H9 (cell line): ENCODE results near the gene PPP4R2. TPM values are rescaled to one million over a fixed set of nuclear protein-coding genes. Genes with fewer than 3 reads are reported as not detected.

Experiments used
- DNase-seq: peaks from one replicate; pipeline ENCODE4 v3.0.0-alpha.2; 2017
- H2AFZ ChIP-seq: one replicate; pipeline ENCODE4 v1.6.1; 2013; ENCODE audit warnings: mild to moderate bottlenecking, low read length, control low read depth, moderate library complexity
- H2AK5ac ChIP-seq: 2 replicates; pipeline ENCODE4 v1.6.1; 2013; ENCODE audit warnings: low read length, control low read depth, mixed read lengths; ENCODE audit not compliant: insufficient read length
- H2BK120ac ChIP-seq: one replicate; pipeline ENCODE4 v1.6.1; 2013; ENCODE audit warnings: low read depth, mild to moderate bottlenecking, low read length, control low read depth, inconsistent platforms; ENCODE audit not compliant: poor library complexity, severe bottlenecking
- H2BK12ac ChIP-seq: 2 replicates; pipeline ENCODE4 v1.6.1; 2013; ENCODE audit warnings: low read length, control low read depth, mixed read lengths, low read depth; ENCODE audit not compliant: insufficient read length
- H2BK15ac ChIP-seq: 2 replicates; pipeline ENCODE4 v1.6.1; 2013; ENCODE audit warnings: low read depth, low read length, control low read depth
- H2BK20ac ChIP-seq: one replicate; pipeline ENCODE4 v1.6.1; 2013; ENCODE audit warnings: low read depth, mild to moderate bottlenecking, low read length, control low read depth, inconsistent platforms; ENCODE audit not compliant: poor library complexity, severe bottlenecking
- H2BK5ac ChIP-seq: 2 replicates; pipeline ENCODE4 v1.6.1; 2013; ENCODE audit warnings: low read length, control low read depth, mixed read lengths; ENCODE audit not compliant: insufficient read length
- H3K14ac ChIP-seq: 2 replicates; pipeline ENCODE4 v1.6.1; 2013; ENCODE audit warnings: low read length, control low read depth; ENCODE audit not compliant: insufficient read depth
- H3K18ac ChIP-seq: 2 replicates; pipeline ENCODE4 v1.6.1; 2013; ENCODE audit warnings: low read depth, mild to moderate bottlenecking, mixed read lengths, low read length, control low read depth; ENCODE audit not compliant: insufficient read length
- H3K23ac ChIP-seq: 2 replicates; pipeline ENCODE4 v1.6.1; 2013; ENCODE audit warnings: low read length, control low read depth, mixed read lengths, low read depth; ENCODE audit not compliant: insufficient read length
- H3K23me2 ChIP-seq: 2 replicates; pipeline ENCODE4 v1.6.1; 2013; ENCODE audit warnings: low read depth, mild to moderate bottlenecking, mixed read lengths, low read length, control low read depth; ENCODE audit not compliant: insufficient read length, poor library complexity, severe bottlenecking
- H3K27ac ChIP-seq: 2 replicates; pipeline ENCODE4 v1.5.1; 2013; ENCODE audit warnings: low read length, control low read depth, mixed read lengths, low read depth; ENCODE audit not compliant: insufficient read length
- H3K27me3 ChIP-seq: 2 replicates; pipeline ENCODE4 v1.6.1; 2013; ENCODE audit warnings: low read length, control low read depth, inconsistent platforms; ENCODE audit not compliant: insufficient read depth
- H3K4ac ChIP-seq: 2 replicates; pipeline ENCODE4 v1.6.1; 2013; ENCODE audit warnings: low read depth, mild to moderate bottlenecking, control low read depth, inconsistent platforms, low read length, moderate library complexity
- H3K4me1 ChIP-seq: 2 replicates; pipeline ENCODE4 v1.6.1; 2013; ENCODE audit warnings: low read length, control low read depth, inconsistent platforms; ENCODE audit not compliant: insufficient read depth
- H3K4me2 ChIP-seq: 2 replicates; pipeline ENCODE4 v1.6.1; 2013; ENCODE audit warnings: low read length, control low read depth, mixed read lengths; ENCODE audit not compliant: insufficient read length, insufficient read depth
- H3K56ac ChIP-seq: 2 replicates; pipeline ENCODE4 v1.6.1; 2013; ENCODE audit warnings: low read depth, mild to moderate bottlenecking, mixed read lengths, low read length, control low read depth; ENCODE audit not compliant: insufficient read length
- H3K79me1 ChIP-seq: 2 replicates; pipeline ENCODE4 v1.6.1; 2013; ENCODE audit warnings: low read depth, mild to moderate bottlenecking, moderate library complexity, low read length, control low read depth, inconsistent platforms; ENCODE audit not compliant: insufficient read depth, poor library complexity, severe bottlenecking
- H3K79me2 ChIP-seq: 2 replicates; pipeline ENCODE4 v1.6.1; 2013; ENCODE audit warnings: low read length, control low read depth, inconsistent platforms; ENCODE audit not compliant: insufficient read depth
- H3K9ac ChIP-seq: 2 replicates; pipeline ENCODE4 v1.6.1; 2013; ENCODE audit warnings: low read length, control low read depth, mixed read lengths; ENCODE audit not compliant: insufficient read length; ENCODE audit errors: extremely low read depth
- H3K9me3 ChIP-seq: one replicate; pipeline ENCODE4 v1.6.1; 2013; ENCODE audit warnings: low read depth, low read length, inconsistent platforms; ENCODE audit not compliant: control insufficient read depth
- H3T11ph ChIP-seq: one replicate; pipeline ENCODE4 v1.6.1; 2013; ENCODE audit warnings: mild to moderate bottlenecking, low read length, control low read depth, inconsistent platforms
- H4K20me1 ChIP-seq: one replicate; pipeline ENCODE4 v1.6.1; 2013; ENCODE audit not compliant: control insufficient read depth, insufficient read length, insufficient read depth
- H4K5ac ChIP-seq: 2 replicates; pipeline ENCODE4 v1.6.1; 2013; ENCODE audit warnings: low read depth, mild to moderate bottlenecking, mixed read lengths, low read length, control low read depth; ENCODE audit not compliant: insufficient read length
- H4K8ac ChIP-seq: replicated peaks from 2 replicates; pipeline ENCODE4 v1.6.1; 2013; ENCODE audit warnings: low read length, control low read depth, mixed read lengths, low read depth; ENCODE audit not compliant: insufficient read length
- H4K91ac ChIP-seq: 2 replicates; pipeline ENCODE4 v1.6.1; 2013; ENCODE audit warnings: low read depth, mild to moderate bottlenecking, moderate library complexity, mixed read lengths, low read length, control low read depth; ENCODE audit not compliant: insufficient read length
- H3K27ac Mint-ChIP-seq, 3 experiments: 2 replicates in 2 of 3; 3 replicates in 1 of 3; pipeline ENCODE4 v1.8.0; 2020 to 2021; ENCODE audit warnings: mixed read lengths in 3 of 3, mild to moderate bottlenecking in 1 of 3, moderate library complexity in 1 of 3
- H3K27me3 Mint-ChIP-seq: 2 replicates; pipeline ENCODE4 v1.8.0; 2021; ENCODE audit warnings: low read depth, mild to moderate bottlenecking, moderate library complexity, mixed read lengths
- H3K36me3 Mint-ChIP-seq, 3 experiments: 2 replicates in 2 of 3; 3 replicates in 1 of 3; pipeline ENCODE4 v1.8.0; 2020 to 2021; ENCODE audit warnings: low read depth in 3 of 3, mixed read lengths in 3 of 3; ENCODE audit not compliant: insufficient read depth in 1 of 3
- H3K4me1 Mint-ChIP-seq, 2 experiments: 2 replicates each; pipeline ENCODE4 v1.8.0; 2020; ENCODE audit warnings: mixed read lengths in 2 of 2
- H3K4me3 Mint-ChIP-seq, 2 experiments: 2 replicates in 1 of 2; 3 replicates in 1 of 2; pipeline ENCODE4 v1.8.0; 2020 to 2021; ENCODE audit warnings: mild to moderate bottlenecking in 2 of 2, mixed read lengths in 2 of 2, moderate library complexity in 1 of 2
- H3K9me3 Mint-ChIP-seq, 2 experiments: 2 replicates in 1 of 2; 3 replicates in 1 of 2; pipeline ENCODE4 v1.8.0; 2020; ENCODE audit warnings: mild to moderate bottlenecking in 2 of 2, mixed read lengths in 2 of 2, moderate library complexity in 1 of 2
- CTCF ChIP-seq: fragments of 200-600 bp; sonication (generic); conservative IDR thresholded peaks from 3 replicates; pipeline ENCODE4 v1.8.0; 2021; ENCODE audit warnings: antibody characterized with exemption, mild to moderate bottlenecking
- WGBS: extraction: QIAGEN DNeasy Blood & Tissue Kit; methylation state at CpG from one replicate; pipeline ENCODE4 v1.1.7; 2013; ENCODE audit warnings: missing lambda C conversion rate, low lambda C conversion rate, mixed read lengths; ENCODE audit not compliant: insufficient read length; ENCODE audit errors: extremely low coverage; 5-methylcytosine and 5-hydroxymethylcytosine counted together
- total RNA-seq: library from RNA; stranded (reverse); gene quantifications from 2 replicates; pipeline ENCODE4 v1.2.1, GENCODE V29; 2021

The PPP4R2 gene
- total RNA-seq, 1 experiment from 2014 or later, result 132 TPM

- Histone ChIP-seq H3K9me3 (no peaks in the 10 kb centered on the region), H2BK12ac (no peak overlapping the region), H2BK15ac (no peak overlapping the region), H3K18ac (no peak overlapping the region), H3K56ac (no peak overlapping the region), H3K4me1 (no peaks in the 10 kb centered on the region), H3K27me3 (no peaks in the 10 kb centered on the region), H3K23me2 (no peaks in the 10 kb centered on the region), H3T11ph (no peak overlapping the region), H4K91ac (no peak overlapping the region), H2AFZ (no peak overlapping the region), H3K4ac (no peak overlapping the region), H2AK5ac (no peak overlapping the region), H4K20me1 (no peaks in the 10 kb centered on the region), H3K4me2 (no peak overlapping the region), H4K5ac (no peak overlapping the region), H3K27ac (no peak overlapping the region), H2BK5ac (no peak overlapping the region), H3K79me1 (peaks cover 8% of the 10 kb centered on the region), H4K8ac (no peak overlapping the region), H3K23ac (no peak overlapping the region), H3K14ac (no peak overlapping the region), H2BK20ac (no peak overlapping the region), H2BK120ac (no peak overlapping the region), H3K9ac (no peak overlapping the region), H3K79me2 (peaks cover 83% of the 10 kb centered on the region)
- Mint-ChIP-seq H3K4me3 (peak overlapping the region in 1 of 2 experiments; percentile 15; a peak in 1 of 5 replicates), H3K27ac (peak overlapping the region in 2 of 3 experiments; percentile 23 to 94; a peak in 5 of 7 replicates), H3K9me3 (no peaks in the 10 kb centered on the region), H3K4me1 (peaks cover 25 to 42% of the 10 kb centered on the region in 2 experiments), H3K36me3 (peaks cover 46 to 77% (median 76%) of the 10 kb centered on the region in 3 experiments), H3K27me3 (no peaks in the 10 kb centered on the region)
- WGBS, result no CpG with 5 or more reads among the region's 4 CpGs
- no peak for DNase-seq
- TF ChIP-seq CTCF, result no peak
These were observed 7.7 kb downstream of the PPP4R2 start for GRCh38 chr3:73004316-73004715.
